CD4-positive, alpha-beta T cell treated with Interferon gamma for 1 hour (primary cell): ENCODE measurements around the gene ZDHHC19.
A peak's percentile ranks its signal among the peaks of the same experiment; 100 is the strongest.
"Not testable (repeated sequence)": the region's sequence is repeated elsewhere in the genome, so short reads cannot be mapped to it uniquely, and the experiment has no call there.

Experiments
- DNase-seq: peaks from one replicate; pipeline ENCODE4 v3.0.0-alpha.2; 2020

Gene ZDHHC19

DNA sequence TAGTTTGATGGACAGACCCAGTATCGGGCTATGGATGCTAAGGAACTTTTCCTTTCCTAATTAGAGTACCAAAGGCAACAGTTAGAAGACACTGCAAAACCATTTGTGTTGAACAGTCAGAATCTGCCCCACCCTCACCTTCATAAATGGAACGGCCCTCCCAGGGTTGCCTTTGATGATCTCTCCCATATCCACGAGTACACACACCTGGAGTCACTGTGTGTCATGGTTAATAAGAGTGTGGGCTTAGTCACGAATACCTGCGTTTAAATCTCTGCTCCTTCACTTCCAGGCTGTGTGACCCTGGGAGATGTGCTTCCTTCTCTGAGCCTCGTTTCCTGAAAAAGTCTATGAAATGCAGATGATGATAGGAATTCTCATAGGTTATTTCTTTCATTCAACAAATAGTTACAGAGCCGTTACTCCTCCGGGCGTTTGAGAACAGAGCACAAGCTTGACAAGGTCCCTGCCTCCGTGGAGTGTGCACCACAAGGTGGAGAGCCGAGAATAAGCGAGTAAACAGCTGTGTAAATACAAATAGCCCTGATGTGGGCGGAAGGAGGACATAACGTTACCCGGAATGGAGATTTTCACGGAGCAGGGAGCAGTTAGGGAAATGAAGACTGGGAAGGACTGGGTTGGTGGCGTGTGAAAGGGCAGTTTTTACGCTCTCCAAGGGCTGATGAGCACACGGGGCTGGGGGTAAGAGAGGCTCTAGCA lies 11.8 kb upstream of the ZDHHC19 start:
- no peak for DNase-seq

- DNase-seq = no peak
Measured at GRCh38 chr3:196220991-196221390, 9.8 kb upstream of the ZDHHC19 start.

- DNase-seq = peak; percentile 55
Measured at GRCh38 chr3:196220587-196220986, 9.4 kb upstream of the ZDHHC19 start.

GRCh38 chr3:196219970-196220311 lies 8.7 kb upstream of the ZDHHC19 start:
- no peak for DNase-seq

DNA sequence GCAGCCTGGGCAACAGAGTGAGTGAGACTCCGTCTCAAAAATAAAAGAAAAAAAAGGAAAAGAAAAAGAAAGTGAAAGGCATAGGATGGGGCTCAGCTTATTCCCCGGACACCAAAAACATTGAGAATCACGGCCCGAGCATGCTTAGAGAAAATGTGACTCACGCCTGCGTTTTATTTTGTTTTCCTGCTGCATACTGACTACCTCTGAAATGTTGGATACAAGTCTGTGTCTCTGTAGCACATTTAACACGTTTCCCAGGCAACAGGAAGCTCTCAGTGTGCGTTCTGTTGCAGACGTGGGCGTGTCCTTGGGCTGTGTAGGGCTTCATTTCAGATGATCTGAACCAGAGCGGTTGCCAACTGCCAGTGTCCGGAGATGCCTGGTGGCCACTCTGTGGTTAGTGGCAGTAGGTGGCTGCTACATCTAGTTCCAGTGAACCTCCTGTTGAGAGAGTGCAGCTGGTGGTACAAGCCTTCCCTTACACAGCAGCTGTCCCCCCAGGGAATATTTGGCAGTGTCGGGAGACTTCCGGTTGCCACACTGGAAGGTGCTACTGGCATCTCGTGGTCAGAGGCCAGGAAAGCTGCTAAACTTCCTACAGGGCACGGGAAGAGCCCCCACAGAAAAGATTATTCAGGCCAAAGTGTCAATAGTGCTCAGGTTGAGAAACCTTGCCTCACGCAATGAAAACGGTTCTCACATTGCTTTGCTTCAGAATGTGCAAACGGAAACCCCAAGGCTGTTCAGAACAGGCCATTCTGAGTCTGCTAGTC lies 8.2 kb upstream of the ZDHHC19 start:
- DNase-seq = peak; percentile 77

DNA sequence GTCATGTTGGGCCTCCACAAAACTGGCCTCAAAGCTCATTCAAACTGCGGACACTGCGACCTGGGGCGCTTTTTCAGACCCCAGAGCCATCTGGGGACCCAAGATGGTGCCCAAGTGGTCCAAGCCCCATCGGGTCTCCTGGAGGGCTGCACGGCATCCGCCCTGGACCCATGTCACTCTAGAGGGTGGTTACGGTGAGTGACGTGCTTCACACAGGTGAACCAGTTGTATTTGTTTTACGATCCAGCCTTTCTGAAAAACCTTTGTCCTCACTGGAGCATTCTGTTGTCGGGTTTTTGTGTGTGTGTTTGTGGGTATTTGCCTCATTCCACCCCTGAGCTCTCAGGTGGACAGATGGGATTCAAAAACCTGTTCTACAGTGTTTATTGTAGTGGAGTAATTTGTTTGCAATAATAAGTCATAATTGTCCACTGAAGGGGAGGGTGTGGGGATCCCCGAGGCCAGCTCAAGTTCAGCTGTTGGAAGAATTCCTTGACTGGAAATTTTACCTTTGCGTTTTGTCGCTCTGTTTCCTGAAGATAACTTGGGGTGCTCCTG lies 7.0 kb upstream of the ZDHHC19 start:
- no peak for DNase-seq

DNA sequence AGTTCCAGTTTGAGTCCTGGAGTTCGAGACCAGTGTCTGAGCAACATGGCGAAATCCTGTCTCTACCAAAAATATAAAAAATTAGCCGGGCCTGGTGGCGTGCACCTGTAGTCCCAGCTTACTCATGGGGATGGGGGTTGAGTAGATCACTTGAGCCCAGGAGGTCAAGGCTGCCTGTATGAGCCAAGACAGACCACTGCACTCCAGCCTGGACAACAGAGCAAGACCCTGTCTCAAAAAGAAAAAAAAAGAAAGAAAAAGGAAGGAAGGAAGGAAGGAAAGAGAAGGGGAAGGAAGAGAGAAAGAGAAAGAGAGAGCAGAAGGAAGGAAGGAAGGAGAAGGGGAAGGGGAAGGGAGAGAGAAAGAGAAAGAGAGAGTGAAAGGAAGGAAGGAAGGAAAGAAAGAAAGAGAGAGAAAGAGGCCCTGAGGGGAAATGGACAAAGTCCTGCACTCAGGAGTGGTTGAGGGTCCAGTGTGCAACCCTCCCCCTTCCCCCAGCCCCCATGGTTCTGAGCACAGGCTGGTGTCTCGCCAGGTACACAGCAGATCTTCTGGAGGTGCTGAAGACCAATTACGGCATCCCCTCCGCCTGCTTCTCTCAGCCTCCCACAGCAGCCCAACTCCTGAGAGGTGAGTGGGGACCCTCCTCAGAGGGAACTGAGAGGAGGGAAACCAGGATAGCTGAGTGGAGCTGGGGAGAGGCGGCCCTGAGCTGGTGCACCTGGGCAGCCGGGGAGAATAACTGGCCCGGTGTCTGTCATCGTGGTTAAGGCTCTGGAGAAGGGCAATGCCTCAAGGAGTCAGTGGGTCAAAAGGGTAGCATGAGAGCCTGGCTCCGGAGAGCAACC lies 6.3 kb upstream of the ZDHHC19 start:
- no peak for DNase-seq

DNA sequence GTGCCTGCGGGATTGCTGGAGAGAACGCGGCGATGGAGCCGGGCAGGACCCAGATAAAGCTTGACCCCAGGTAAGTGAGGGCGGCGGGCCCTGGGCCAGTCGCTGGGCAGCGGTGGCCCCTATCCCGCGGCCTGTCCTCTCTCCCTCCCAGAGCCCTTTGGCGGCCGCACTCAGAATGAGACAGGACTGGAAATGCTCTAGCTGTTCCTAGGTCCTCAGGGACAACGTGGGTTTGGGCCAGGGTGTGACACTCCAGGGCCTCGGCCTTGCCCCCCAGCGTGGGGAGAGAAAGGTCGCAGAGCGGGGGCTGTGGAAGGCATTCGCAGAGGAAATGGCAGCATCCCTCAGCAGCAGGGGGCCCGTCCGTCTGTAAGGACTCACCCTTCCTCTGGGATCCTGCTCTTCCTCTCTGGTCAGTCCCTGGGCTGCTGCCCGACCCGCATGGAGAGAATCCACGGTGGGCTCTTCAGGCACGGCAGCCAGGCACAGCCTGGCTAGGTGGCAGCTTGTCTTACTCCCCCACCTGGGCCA lies 5.5 kb upstream of the ZDHHC19 start:
- DNase-seq = no peak

- DNase-seq = no peak
Measured at GRCh38 chr3:196216089-196216564, 4.9 kb upstream of the ZDHHC19 start, which contains the start of gene SLC51A. TSS of gene SLC51A (plus strand) at chr3:196216534. CDS start at chr3:196216713, 179 bp downstream.

- no peak for DNase-seq
Measured at GRCh38 chr3:196215493-196216020, 4.4 kb upstream of the ZDHHC19 start.

DNA sequence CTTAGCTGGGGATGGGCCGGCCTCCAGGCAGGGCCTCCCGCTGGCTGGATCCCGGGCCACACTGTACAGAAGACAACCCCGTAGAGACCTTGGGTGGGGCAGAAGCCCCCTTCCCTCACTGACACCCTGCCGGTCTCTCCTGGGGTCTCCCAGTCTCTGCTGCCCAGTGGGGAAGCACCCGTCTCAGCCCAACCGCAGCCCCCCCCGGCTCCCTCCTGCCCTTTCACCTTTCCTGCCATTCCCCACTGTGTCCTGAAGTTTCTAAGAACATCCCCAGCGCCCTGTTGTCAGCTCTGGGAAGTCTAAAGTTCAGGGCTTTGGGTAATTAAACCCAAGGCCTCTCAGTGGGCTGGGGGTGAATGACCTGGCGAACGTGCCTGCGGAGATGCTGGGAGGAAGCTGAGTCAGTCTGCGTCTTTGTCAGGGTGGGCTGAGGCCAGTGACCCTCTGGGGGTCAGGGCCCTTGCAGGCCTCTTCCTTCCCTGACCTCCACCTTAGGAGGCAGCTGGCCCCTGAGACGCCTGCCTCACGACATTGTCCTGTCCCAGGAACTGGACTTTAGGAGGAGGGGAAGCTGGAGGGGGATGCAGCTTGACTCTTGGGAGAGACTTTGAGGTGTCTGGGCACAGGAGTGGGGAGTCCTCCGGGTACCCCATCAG lies 3.7 kb upstream of the ZDHHC19 start:
- DNase-seq = no peak

DNA sequence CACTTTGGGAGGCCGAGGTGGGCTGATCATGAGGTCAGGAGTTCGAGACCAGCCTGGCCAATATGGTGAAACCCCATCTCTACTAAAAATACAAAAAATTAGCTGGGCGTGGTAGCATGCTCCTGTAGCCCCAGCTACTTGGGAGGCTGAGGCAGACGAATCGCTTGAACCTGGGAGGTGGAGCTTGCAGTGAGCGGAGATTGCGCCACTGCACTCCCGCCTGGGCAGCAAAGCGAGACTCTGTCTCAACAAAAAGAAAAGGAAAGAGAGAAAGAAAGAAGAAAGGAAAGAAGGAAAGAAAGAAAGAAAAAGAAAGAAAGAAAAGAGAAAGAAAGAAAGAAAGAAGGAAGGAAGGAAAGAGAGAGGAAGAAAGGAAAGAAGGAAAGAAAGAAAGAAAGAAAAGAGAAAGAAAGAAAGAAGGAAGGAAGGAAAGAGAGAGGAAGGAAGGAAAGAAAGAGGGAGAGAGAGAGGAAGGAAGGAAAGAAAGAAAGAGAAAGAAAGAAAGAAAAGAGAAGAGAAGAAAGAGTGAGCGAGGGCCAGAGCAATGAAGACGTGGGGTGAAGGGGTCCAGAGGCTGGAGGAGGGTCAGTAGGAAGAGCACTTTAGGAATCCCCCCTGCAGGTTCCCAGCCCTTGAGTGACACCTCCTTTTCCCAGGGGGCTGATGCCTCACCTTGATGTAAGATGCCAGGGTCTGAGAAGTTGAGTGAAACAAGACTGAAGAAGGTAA lies 1.1 kb downstream of the ZDHHC19 start:
- DNase-seq = not testable (repeated sequence)

DNA sequence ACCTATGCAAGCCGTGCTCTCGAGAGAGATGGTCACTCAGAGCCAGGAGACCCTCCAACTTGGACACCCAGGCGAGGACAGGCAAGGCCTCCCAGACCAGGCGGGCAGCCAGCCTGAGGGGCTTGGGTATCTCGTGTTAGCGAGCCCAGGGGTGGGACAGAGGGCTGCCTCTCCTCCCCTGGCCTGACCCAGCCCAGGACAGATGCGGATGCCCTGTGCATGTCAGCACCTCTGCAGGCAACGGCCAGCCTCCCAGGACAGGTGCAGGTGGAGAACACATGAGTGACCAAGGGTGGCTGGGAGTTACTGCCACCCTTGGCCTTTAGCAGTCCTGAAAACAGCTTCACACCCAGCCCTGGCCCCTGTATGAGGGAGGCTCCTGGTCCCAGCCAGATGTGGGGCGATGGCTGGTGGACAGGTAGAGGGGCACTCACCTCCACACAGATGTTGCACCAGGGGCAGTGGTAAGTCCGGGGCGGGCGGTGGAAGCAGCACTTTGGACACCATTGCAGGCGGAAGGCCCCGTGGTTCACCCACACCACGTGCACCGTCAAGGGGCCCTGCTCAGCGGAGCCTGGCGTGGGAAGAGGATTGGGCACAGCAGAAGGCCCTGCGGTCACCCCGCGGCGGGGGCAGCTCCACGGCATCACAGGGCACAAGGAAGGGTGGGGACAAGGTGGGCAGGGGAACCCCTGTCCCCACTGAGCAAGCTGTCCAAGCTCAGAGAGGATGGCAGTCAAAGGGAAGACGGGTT lies 2.1 kb downstream of the ZDHHC19 start:
- no peak for DNase-seq

GRCh38 chr3:196207833-196208607 lies 3.2 kb downstream of the ZDHHC19 start:
- DNase-seq = peak; percentile 83

DNA sequence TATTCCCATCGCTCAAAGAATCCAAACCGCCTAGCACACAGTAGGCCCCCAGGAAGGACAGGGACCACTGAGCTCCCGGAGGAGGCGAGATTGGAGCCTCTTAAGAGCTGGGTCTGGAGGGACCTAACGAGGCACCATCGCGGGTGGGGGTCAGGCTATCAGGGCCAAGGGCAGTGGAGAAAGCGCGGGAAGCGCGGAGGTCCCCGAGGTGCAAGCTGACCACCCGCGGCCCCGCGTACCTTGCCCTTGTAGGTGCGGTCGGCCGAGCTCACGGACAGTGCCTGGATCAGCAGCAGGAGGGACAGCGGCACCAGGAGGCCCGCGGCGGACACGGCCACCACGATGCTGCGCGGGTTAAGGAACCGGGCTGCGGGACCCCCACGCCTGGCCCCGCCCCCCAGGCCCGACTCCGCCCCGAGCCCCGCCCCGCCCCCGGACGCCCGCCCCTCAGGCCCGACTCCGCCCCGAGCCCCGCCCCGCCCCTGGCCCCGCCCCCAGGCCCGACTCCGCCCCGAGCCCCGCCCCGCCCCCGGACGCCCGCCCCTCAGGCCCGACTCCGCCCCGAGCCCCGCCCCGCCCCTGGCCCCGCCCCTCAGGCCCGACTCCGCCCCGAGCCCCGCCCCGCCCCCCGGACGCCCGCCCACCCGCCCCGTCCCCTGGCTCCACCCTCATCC lies 3.9 kb downstream of the ZDHHC19 start:
- no peak for DNase-seq

- DNase-seq = not testable (repeated sequence)
Measured at GRCh38 chr3:196205442-196206205, 5.6 kb downstream of the ZDHHC19 start.

- DNase-seq = no peak
Measured at GRCh38 chr3:196203846-196204245, 7.4 kb downstream of the ZDHHC19 start.

GRCh38 chr3:196202516-196202970 lies 8.7 kb downstream of the ZDHHC19 start:
- DNase-seq = peak; percentile 57
